Ascending aorta (tissue), 2 donors: ENCODE data around the gene SIVA1. TPM values are rescaled to one million over a fixed set of nuclear protein-coding genes. Genes with fewer than 3 reads are reported as not detected.

Experiments used
- DNase-seq, 2 donors: peaks; one replicate each; pipeline ENCODE4 v3.0.0-alpha.2; 2019; ENCODE audit warnings: low spot score in 2 of 2
- H3K27ac ChIP-seq, 2 donors: fragments of 200-600 bp; sonication (generic); one replicate each; pipeline ENCODE4 v1.5.1; 2016 to 2017; ENCODE audit warnings: mild to moderate bottlenecking in 1 of 2
- H3K27me3 ChIP-seq: fragments of 200-600 bp; sonication (generic); one replicate; pipeline ENCODE4 v1.5.1; 2017
- H3K36me3 ChIP-seq, 2 donors: fragments of 200-600 bp; sonication (generic); one replicate each; pipeline ENCODE4 v1.5.1; 2016
- H3K4me1 ChIP-seq, 2 donors: fragments of 200-600 bp; sonication (generic); one replicate each; pipeline ENCODE4 v1.5.1; 2016 to 2017; ENCODE audit warnings: mild to moderate bottlenecking in 1 of 2
- H3K4me3 ChIP-seq, 2 donors: fragments of 200-600 bp; sonication (generic); one replicate each; pipeline ENCODE4 v1.5.1; 2016 to 2017; ENCODE audit warnings: mild to moderate bottlenecking in 1 of 2
- H3K9me3 ChIP-seq, 2 donors: fragments of 200-600 bp; sonication (generic); one replicate each; pipeline ENCODE4 v1.5.1; 2016
- intact Hi-C: fragments of 100-400 bp; cut with DNase I; formaldehyde crosslinking; loops from one replicate; pipeline ENCODE4 v1.15.1; 2023
- total RNA-seq: library from RNA; depleted of rRNA; stranded (reverse); fragments of >200 nt; gene quantifications from one replicate; pipeline ENCODE4 v1.1.0, GENCODE V29; 2016
- TF ChIP-seq, protein P1 (sequence below), 3 experiments: fragments of 200-600 bp in 2 of 3; fragments of 450-650 bp in 1 of 3; sonication (generic) in 2 of 3; IDR thresholded peaks; one replicate each; pipeline ENCODE4 v1.5.1; 2016 to 2019; ENCODE audit warnings: antibody characterized with exemption in 3 of 3, mild to moderate bottlenecking in 1 of 3, moderate library complexity in 1 of 3

Gene SIVA1
- total RNA-seq, 1 donor from 2014 or later, result 410 TPM

DNA sequence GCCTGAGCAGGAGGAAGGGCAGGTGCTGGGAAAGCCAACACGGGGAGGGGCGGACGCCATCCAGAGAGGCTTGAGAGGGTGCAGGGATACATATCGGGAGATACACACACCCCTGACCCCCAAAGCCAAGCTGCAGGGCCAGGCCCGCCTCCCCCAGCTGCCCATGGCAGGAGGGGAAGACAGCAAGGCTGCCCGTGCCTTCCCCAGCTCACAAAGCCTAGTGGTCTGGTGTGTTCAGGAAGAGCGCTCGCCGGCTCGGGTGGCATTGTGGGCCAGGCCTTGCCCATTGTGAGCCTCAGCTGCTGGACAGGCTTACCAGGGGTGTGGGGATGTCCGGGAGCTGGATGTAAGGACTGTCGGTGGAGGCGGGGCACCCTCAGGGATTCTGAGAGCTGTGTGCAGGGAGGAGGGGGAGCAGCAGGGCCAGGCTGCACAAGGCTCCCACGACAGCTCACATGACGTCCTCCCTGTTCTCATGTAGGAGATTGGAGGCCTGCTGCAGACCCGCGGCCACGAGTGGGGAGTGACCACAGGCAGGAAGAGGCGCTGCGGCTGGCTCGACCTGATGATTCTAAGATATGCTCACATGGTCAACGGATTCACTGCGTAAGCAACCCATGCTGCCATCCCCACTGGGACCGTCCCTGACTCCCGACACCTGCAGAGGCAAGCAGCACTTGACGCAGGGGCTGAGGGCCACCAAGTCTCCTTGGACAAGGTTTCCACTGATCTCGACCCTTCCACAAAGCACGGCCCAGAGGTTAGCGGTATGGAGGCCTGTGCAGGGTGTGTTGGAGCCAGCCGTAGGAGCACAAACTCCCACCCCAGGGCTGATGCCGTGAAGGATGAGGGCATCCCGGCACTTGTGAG, 10.1 kb upstream of the SIVA1 start:
- intact Hi-C loops, result loop anchor here (10.0 kb wide), 1 partner anchor 898 kb away; the partner anchor contains the start of gene PPP1R13B
- TF ChIP-seq, protein P1, sequence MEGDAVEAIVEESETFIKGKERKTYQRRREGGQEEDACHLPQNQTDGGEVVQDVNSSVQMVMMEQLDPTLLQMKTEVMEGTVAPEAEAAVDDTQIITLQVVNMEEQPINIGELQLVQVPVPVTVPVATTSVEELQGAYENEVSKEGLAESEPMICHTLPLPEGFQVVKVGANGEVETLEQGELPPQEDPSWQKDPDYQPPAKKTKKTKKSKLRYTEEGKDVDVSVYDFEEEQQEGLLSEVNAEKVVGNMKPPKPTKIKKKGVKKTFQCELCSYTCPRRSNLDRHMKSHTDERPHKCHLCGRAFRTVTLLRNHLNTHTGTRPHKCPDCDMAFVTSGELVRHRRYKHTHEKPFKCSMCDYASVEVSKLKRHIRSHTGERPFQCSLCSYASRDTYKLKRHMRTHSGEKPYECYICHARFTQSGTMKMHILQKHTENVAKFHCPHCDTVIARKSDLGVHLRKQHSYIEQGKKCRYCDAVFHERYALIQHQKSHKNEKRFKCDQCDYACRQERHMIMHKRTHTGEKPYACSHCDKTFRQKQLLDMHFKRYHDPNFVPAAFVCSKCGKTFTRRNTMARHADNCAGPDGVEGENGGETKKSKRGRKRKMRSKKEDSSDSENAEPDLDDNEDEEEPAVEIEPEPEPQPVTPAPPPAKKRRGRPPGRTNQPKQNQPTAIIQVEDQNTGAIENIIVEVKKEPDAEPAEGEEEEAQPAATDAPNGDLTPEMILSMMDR (IDR thresholded peaks at IDR 0.05), result no peak
- Histone ChIP-seq H3K27ac (peak overlapping the region; percentile 64 to 92), H3K9me3 (no peaks in the 10 kb centered on the region), H3K27me3 (no peaks in the 10 kb centered on the region), H3K36me3 (peaks cover 68 to 69% of the 10 kb centered on the region in 2 donors), H3K4me3 (no peak overlapping the region), H3K4me1 (peaks cover 17 to 27% of the 10 kb centered on the region in 2 donors)
- no peak for DNase-seq

DNA sequence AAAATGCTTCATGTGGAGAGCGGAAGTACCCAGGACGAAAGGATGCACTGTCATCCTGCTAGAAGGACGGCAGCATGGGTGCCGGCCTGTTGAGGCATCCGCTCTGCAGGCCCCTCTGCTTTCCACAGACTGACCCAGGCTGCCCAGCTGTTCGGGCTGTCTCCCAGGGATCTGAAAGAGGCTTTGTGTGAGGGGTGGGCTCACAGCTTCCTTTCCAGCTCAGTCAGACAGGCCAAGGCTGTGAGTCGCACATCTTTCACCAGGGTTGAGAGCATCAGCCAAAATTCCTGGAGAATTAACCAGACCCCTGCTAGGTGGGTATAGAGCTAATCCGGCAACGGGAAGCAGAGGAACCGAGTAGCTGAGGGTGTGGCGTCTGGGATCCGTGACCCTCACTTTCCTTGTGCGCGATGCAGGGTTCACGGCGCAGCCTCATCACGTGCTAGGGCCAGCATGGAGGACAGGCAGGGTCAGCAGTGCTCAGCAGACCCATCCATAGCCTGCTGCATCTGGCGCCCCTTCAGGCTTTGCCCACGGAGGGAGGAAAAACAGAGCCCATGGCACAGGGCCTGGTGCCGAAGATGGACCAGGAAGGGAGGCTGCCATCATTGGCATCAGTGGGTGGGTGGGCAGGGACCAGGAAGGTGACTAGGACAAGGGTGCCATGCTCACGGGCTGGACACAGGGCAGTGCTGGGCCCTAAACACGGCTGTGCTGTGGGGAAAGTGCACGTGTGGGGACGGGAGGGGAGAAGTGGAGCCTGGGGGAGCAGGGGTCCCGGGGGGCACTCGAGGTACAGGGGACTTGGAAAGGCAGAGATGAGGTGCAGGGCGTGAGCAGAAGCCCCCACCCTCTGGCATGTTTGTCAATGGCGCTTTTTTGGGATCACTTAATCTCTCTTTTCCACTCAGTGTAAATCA, 9.2 kb upstream of the SIVA1 start:
- Histone ChIP-seq H3K27ac (peak overlapping the region; percentile 87 to 92), H3K4me1 (peaks cover 26 to 35% of the 10 kb centered on the region in 2 donors), H3K36me3 (peaks cover 62 to 65% of the 10 kb centered on the region in 2 donors), H3K4me3 (no peak overlapping the region), H3K27me3 (no peaks in the 10 kb centered on the region), H3K9me3 (no peaks in the 10 kb centered on the region)
- TF ChIP-seq, protein P1 (IDR thresholded peaks at IDR 0.05), result no peak
- no peak for DNase-seq
- intact Hi-C loops, result loop anchor here (10.0 kb wide), 1 partner anchor 899 kb away; the partner anchor contains the start of gene PPP1R13B

DNA sequence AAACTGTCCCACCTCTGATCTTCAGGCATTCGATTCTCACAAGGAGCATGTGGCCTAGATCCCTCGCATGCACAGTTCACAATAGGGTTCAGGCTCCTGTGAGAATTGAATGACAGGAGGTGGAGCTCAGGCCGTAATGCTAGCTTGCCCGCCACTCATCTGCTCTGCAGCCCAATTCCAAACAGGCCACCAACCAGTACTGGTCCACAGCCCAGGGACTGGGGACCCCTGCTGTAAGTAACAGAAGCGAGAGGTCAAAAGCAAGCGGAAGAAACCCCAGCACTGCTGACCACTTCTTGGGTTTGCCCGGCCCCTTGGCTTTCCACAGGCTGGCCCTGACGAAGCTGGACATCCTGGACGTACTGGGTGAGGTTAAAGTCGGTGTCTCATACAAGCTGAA, 8.5 kb upstream of the SIVA1 start:
- H3K36me3 ChIP-seq, result peaks cover 55 to 57% of the 10 kb centered on the region in 2 donors
- H3K9me3 ChIP-seq, result no peaks in the 10 kb centered on the region
- DNase-seq, result no peak
- TF ChIP-seq, protein P1 (IDR thresholded peaks at IDR 0.05), result no peak
- peak overlapping the region; percentile 87 to 92 for H3K27ac ChIP-seq
- peaks cover 34 to 43% of the 10 kb centered on the region in 2 donors for H3K4me1 ChIP-seq
- H3K27me3 ChIP-seq, result no peaks in the 10 kb centered on the region
- intact Hi-C loops, result loop anchor here (10.0 kb wide), 1 partner anchor 900 kb away; the partner anchor contains the start of gene PPP1R13B
- no peak overlapping the region for H3K4me3 ChIP-seq

DNA sequence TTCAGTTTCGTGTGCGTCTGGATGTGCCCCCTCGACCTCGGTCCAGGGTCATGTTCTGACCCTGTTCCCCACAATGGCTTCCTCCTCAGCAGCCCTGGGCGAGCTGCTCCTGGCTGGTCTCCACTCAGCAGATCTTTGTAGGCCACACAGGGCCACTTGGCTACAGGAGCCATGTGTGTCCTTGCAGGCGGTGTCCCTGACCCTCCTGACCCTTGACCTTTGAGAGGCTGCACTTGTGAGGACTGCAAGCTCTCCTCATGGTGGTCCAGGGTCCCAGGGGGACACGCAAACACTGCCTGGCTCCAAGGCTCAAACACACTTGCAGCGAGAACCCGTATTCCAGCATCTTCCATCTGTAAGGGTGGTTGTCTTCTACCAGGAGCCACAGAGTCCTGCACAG, 7.5 kb upstream of the SIVA1 start:
- DNase-seq, result no peak
- H3K27ac ChIP-seq, result peak overlapping the region; percentile 87 to 92

More for the DNA sequence above, 7.5 kb upstream of the SIVA1 start:
- TF ChIP-seq, protein P1 (IDR thresholded peaks at IDR 0.05), result no peak
- Histone ChIP-seq H3K9me3 (no peaks in the 10 kb centered on the region), H3K4me1 (peaks cover 37 to 52% of the 10 kb centered on the region in 2 donors), H3K27me3 (no peaks in the 10 kb centered on the region), H3K4me3 (no peak overlapping the region), H3K36me3 (peaks cover 45 to 48% of the 10 kb centered on the region in 2 donors)
- intact Hi-C loops, result loop anchor here (10.0 kb wide), 1 partner anchor 901 kb away; the partner anchor contains the start of gene PPP1R13B
